Urothelium cell line (cell line): Measurements from ENCODE around the gene FXYD3.

Experiments
- DNase-seq: peaks from one replicate; pipeline ENCODE4 v3.0.0; 2011; ENCODE audit warnings: low spot score, mixed read lengths
- FAIRE-seq: peaks from 2 replicates; lab custom pipeline; 2011; peaks lifted over from hg19 to GRCh38; lab: Jason Lieb, UNC

The FXYD3 gene

DNA sequence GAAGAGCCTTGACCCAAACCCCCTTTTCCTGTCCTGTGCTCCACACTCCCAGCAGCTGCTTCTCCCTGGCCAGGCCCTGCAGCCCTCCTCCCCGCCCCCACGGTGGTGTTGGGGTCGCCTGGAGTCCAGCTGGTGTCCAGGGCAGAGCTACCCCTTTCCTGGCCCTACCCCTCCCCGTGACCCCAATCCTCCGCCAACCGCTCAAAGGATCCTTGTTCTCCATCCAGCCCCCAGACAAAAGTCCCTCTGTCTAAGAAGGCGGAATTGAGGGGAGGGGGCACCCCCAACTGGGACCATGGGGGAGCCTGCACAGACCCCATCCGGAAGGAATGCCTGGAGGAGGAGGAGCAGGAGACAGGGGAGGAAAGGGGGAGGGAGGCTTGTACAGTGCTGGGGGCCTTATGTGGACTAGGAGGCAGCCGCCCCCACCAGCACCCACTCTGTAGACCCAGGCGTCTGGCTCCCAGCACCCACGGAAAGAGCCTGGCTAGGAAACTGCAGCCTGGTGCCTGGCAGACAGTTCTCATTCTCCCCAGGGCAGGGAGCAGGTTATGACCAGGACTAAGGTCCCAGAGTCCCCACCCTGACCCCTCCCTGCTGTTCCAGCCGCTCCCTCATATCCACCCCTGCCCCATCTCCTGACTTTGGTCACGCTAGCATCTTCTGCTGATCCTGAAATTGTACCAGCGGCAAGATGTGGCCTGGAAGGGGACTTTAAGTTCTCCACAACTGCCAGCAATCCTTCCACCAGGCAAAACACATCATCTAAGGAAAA, at the start of gene FXYD3:
FXYD3 (plus strand) TSS at position 647 of the 775 bp plus-strand sequence. CDS start 3,554 bp downstream, outside the sequence.
- no peak for FAIRE-seq
- DNase-seq: no peak

- FAIRE-seq (no peak), DNase-seq (no peak)
Measured at GRCh38 chr19:35066121-35066520, 49.5 kb upstream of the FXYD3 start.

DNA sequence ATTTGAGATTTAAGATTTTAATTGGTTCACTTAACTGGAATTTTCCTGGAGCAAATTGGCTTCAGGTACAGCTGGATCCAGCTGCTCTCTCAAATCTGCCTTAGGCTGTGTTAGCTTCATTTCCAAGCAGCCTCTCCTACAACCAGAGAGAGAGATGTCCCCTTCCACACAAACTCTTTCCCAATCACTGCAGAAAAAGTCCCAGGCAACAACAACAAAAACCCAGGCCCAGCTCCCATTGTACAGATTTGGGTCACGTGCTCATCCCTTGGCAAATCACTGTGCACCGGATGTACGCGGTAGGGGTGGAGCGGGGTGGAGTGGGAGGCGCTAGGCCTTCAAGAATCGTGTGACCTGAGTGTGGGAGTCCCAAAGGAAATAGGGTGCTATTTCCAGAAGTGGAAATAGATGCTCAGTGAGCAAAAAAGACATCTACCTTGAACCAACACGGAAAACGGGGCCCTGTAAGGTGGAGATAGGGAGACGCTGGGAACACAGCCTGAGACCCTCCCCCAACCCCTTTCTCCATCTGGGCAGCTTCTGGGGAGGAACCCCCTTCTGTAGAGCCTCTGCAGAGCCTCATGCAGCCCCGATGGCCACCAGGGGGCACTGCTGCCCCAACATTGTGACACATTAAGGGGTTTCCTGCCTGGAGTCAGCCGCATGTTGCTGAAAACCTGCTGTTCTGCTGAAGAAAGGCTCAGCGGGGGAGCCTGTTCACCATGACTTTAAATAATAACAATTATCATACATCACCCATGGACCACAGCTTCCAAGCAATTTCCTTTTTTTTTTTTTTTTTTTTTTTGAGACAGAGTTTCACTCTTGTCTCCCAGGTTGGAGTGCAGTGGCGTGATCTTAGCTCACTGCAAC, 48.7 kb upstream of the FXYD3 start:
- DNase-seq: peak; percentile 73
- no peak for FAIRE-seq

DNA sequence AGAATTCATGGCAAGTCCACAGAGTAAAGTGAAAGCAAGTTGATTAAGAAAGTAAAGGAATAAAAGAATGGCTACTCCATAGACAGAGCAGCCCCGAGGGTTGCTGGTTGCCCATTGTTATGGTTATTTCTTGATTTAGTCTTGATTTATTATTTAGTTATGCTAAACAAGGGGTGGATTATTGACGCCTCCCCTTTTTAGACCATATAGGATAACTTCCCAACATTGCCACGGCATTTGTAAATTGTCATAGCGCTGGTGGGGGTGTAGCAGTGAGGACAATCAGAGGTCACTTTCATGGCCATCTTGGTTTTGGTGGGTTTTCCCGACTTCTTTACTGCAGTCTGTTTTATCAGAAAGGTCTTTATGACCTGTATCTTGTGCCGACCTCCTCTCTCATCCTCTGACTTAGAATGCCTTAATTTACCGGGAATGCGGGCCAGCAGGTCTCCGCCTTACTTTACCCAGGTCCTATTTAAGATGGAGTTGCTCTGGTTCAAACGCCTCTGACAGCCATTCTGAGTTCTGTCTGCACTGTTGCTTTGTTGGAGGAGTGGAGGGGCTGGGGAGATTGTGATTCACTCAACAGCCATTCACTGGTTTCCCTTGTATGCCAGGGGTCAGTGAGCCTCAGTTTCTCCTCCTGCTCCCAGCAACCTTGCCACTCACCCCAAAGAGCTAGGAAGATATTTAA, 46.5 kb upstream of the FXYD3 start:
- DNase-seq (no peak), FAIRE-seq (no peak)

DNA sequence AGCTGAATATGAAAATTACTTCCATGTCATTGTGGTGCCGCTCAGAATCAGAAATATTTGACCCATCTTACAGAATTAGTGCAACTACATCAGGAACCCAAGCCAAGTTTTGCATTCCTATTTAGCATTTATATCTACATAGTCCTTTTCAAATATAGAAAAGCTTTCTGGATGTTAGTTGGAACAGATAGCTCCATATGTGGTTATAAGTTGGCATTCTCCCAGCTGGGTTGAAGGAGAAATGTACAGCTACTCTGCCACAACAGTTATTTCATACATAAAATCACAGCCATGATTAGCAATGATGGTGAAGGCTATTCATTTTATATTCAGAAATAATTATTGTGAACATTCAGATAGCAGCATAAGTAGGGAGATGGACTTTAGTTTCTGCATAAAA, 45.9 kb upstream of the FXYD3 start:
- no peak for FAIRE-seq

GRCh38 chr19:35070471-35070870, 45.2 kb upstream of the FXYD3 start:
- FAIRE-seq: no peak
- DNase-seq: no peak

More for the DNA sequence above, 45.9 kb upstream of the FXYD3 start:
- no peak for DNase-seq

- FAIRE-seq (no peak), DNase-seq (no peak)
Measured at GRCh38 chr19:35073516-35073915, 42.1 kb upstream of the FXYD3 start.

DNA sequence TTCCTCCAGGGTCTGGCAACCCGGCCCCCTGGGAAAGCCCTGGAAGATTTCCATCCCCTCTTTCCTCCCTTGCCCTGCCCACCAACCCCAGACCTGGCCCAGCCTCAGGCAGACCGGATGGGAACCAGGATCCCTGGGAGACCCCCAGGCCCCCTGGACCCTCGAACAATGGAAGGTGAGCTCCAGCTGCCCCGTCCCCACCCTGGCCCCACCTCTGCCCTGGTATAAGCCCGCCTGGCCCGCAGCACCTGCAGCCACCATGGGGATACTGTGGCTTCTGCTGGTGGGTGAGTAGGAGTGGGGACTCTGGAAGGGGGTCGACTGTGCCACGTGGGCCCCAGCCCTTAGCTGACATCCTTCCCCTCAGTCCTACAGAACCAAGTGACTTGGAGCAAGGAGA, 41.7 kb upstream of the FXYD3 start:
- DNase-seq: no peak
- no peak for FAIRE-seq

- FAIRE-seq (no peak), DNase-seq (no peak)
Measured at GRCh38 chr19:35074426-35075201, 41.0 kb upstream of the FXYD3 start.

DNA sequence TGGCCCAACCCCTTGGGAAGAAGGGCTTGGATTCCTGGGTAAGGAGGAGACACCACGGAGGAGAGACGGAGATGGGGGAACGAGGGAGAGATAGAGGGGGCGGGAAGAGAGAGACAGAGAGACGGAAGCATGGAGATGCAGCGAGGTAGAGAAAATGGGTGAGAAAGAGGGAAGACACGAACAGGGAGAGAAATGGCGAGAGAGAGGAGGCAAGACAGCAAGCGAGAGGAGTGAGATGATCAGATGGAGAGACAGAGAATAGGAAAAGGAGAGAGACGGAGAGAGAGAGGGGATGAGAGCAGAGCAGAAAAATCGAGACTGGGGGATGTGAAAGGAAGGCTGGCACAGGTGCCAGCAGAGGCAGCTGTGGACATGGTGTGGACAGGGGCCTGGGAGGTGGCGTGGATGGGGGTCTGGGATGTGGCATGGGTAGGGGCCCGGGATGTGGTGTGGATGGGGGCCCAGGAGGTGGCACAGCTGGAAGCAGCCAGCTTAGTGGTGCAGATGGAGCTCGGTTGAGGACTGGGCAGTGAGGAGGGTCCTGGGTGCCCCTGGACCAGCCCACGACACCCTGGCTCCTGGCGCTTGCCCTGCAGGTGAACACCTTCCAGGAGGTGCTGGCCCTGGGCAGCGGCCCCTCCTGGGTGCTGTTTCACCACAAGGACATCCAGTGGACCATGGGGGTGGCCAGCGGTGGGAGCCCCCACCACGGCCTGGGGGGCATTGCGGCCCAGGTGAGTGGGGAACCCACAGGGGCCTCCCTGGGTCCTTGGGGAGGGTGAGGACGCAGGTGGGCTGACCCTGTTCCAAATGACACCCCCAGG, 40.2 kb upstream of the FXYD3 start:
- DNase-seq: no peak

DNA sequence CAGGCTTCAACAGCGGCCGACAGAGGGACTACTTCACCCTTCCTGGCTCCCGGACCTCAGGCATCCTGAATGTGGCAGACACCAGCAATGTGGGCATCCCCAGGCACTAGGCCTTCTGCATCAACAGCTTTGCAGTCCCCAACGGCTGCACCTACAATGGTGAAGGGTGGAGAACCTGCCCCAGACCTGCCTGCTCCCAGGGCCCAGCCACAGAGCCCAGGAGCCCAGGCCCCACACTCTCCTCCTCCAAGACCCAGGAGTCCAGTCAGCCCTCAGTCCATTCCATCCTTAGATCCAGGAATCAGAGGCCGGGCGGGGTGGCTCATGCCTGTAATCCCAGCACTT, 39.6 kb upstream of the FXYD3 start:
- FAIRE-seq: no peak
- DNase-seq: no peak

More for the DNA sequence above, 40.2 kb upstream of the FXYD3 start:
- no peak for FAIRE-seq

- FAIRE-seq: no peak
- no peak for DNase-seq
Measured at GRCh38 chr19:35076657-35077056, 39.0 kb upstream of the FXYD3 start.

DNA sequence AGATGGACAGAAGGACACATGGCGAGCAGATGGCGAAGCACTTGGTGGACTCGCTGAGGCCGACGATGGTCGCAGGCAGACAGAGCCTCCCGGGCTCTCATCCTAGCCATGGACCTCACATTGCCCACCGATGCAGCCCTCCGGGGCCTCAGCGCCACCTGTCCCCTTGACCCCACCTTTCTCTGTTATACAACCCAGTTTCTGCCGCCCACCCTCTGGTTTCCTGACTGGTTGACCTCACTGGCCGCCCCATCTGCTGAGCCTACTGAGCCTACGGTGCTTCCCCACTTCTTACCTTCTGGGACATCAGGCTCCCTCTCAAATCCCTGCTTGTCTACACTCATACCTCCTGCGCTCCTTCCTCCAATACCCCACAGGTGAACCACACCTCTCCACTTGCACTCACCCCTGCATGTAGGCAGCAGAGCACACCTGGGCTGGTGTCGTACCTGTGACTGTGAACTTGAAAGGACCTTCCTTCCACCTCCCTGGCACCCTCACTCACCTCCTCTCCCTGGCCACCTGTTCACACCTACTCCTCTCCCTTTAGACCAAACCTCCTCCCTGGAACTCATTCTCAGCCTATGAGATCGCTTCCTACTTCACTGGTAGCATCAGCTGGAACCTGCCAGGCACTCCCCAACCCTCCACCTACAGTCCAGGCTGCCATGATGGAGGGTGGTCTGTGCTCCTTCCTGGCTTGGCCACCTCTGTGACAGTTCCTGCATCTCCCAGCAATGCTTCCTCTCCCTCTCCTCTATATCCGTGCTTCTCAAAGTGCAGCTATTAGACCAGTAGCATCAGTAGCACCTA, 38.0 kb upstream of the FXYD3 start:
- FAIRE-seq: no peak
- DNase-seq: no peak

DNA sequence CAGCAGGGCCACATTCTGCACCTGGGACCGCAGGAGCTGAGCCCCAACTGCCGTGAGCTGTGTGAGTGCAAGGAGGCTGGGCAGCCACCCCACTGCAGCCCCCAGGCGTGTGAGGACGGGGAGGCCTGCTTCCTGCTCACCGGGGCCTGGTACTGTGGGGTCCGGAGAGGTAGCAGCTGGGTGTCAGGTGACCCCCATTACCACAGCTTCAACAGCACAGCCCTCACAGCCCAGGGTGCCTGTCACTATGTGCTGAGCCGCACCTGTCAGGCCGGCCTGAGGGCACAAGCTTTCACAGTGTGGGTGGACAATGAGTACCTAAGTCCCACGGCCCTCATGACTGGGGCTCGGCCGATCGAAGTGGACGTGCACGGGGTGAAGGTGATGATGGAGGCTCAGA, 35.8 kb upstream of the FXYD3 start:
- FAIRE-seq (no peak), DNase-seq (no peak)

DNA sequence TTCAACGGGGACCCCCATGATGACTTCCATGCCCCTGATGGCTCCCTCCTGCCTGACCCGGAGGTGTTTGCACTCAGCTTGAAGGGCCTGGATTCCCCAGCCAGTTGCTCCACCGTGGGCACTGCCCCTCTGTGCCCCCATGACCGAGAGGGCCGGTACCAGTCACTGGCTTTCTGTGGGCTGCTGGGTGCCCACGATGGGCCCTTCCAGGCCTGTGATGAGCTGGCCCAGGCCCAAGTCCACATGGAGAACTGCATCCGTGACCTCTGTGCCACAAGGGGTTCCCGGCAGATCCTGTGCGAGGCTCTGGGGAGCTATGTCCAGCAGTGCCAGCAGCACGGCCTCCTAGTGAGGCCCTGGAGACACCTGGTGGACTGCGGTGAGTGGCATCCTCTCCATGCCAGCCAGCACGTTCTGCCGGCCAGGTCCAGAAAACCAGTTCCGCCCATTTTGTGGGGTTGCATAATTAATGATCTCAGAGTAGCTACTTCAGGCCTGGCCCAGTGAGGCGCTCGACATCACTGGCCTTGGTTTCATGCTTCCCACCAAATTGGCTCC, 34.9 kb upstream of the FXYD3 start:
- DNase-seq: no peak
- no peak for FAIRE-seq

- no peak for FAIRE-seq
Measured at GRCh38 chr19:35081201-35081600, 34.4 kb upstream of the FXYD3 start.

DNA sequence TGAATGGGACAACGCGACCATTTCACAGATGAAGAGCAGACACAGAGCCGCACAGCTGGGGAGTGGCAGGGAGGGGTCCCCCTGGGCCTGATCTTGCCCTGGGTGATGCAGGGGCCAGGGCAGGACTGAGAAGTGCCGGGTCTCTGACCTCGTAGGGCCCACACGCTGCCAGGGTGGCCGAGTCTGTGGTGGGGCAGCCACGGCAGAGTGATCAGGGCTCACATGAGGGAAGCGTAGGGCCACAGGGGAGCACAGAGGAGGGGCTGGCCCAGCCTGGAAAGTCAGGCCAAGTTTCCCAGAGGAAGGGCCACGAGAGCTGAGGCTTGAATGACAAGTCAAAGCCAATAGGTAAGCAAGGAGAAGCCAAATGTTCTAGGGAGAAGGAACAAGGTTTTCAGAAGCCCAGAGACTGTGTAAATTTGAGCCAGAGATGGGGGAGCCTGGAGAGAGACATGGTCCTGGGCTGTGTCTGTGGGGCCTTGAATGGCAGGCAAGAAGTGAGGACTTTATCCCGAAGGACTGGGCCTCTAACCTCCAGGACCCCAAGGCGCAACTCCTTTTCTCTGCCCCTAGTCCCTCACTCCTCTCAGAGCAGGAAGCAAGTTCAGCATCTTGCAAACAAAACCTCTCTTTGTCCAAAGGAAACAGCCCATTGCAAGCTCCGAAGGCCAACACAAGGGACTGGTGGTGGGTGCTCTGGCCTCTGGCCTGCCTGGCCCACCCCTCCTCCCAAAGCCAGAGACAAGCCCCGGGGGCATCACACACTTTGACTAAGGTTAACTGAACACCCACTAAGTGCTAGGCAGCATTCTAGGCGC, 31.7 kb upstream of the FXYD3 start:
- FAIRE-seq (no peak), DNase-seq (no peak)

More at GRCh38 chr19:35081201-35081600, 34.4 kb upstream of the FXYD3 start:
- DNase-seq: no peak

- FAIRE-seq (peak; percentile 50), DNase-seq (no peak)
Measured at GRCh38 chr19:35084509-35084762, 31.2 kb upstream of the FXYD3 start.
